TTC549 (cell line): ENCODE data around the gene CHST12.
"Not testable (repeated sequence)": the region's sequence is repeated elsewhere in the genome, so short reads cannot be mapped to it uniquely, and the experiment has no call there.

ENCODE experiments used
- FAIRE-seq: peaks from 2 replicates; lab custom pipeline; 2012; peaks lifted over from hg19 to GRCh38; lab: Jason Lieb, UNC

The CHST12 gene

DNA sequence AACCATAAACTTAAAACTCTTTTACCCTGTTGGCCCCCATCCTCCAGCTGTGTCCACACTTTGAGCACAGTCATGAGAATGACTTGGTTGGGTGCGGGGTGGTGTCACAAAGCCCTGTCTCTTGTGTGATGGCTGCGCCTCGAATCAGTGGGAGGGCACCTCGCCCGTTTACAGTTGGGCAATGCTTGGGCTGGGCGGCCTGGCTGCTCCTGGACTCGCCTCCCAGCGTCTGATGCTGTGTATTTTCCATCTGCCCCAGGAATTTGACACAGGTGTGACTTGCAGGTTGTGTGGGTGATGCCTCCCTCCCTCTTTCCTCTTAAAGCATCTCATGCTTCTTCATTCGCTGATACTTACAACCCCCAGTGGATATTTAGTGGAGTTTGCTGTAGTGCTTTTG lies 33.7 kb downstream of the CHST12 start:
- no peak for FAIRE-seq

DNA sequence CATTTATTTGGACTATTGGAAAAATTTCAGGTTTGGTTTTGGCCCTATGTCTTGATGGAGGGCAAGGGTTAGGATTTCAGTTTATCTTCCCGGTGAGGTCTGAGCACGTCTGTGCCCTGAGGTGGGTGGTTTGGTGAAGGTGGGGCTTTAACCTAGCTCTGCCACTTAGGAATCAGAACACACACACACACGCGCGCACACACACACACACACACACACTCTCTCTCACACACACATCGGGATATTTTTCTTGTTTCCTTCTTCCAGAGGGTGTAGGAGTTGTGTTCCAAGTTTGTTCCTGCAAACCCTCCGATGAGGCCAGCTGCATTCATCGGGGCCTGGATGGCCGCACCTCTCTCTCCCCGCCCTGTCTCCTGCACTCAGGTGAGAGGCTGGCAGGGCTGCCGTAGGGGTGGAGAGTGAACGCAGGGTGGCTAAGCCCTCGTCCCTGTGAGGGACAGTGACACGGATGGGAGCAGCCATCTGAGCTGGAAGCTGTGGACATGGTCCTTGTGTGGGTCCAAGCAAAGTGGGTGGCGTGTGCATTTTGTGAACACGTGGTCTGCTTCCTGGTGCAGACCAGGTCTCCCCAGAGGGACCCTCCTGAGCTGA lies 34.2 kb downstream of the CHST12 start:
- no peak for FAIRE-seq

DNA sequence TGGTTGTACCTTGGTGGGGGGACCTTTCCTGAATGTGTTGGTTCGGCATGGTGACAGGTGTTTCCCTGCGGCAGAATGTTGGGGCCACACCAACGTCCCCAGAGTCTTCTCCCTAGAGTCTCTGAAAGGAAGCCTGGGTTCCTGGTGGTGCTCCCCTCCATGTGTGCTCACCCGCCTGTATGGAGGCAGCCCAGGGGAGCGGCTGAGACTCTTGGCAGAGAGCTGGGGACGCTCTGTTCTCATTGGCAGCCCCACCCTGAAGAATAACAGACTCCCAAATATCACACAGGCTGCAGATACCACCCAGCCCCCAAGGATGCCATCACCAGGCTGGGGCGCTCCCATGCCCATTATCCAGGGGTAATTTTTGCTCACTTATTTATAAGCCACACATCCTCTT lies 34.8 kb downstream of the CHST12 start:
- FAIRE-seq = no peak

DNA sequence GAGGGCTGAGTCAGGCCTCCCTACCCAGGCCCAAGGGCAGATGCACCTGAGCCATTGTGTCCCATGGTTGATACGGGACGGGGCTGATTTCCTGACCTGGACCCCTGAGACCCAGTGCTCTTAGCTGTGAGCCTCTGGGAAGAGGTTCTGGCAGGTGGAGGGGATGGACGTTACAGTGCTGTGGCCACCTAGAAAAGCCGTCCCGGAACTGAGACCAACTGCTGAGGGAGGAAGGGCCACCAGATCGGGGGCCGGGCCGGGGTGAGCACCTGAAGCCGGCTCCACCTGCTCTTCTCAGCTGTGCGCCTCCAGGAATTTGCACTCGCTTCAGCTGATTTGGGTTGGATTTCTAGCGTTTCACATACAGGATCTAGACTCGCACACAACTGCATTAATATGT lies 35.4 kb downstream of the CHST12 start:
- no peak for FAIRE-seq

DNA sequence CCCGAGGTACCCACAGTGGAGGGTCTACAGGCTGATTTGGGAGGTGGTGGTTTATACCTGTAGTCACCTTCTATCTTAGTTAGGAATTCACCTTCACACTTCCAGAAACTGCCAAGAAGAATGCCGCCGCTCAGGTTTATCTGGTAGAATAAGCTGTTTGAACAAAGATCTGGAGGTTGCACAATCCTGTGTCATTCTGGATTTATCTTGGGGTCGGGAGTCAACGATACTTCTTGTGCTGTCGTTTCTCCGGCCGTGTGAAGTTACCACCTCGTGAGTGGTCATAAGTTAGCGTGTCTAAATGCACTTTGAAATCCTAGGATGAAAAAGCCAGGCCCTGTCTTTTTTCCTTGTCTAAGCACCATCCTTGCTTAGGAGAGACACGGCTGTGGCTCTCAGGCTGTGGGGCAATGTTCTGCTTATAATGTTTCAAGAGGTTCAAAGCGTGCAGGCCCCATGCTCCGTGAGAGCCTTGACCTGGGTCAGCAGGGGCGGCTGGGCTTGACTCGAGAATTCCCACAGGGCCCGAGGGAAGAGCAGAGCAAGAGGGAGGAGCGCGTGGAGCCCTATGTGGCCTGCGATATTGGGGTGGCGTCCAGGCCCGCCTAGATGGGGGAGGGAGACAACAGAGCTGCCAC lies 37.3 kb downstream of the CHST12 start:
- FAIRE-seq = no peak

DNA sequence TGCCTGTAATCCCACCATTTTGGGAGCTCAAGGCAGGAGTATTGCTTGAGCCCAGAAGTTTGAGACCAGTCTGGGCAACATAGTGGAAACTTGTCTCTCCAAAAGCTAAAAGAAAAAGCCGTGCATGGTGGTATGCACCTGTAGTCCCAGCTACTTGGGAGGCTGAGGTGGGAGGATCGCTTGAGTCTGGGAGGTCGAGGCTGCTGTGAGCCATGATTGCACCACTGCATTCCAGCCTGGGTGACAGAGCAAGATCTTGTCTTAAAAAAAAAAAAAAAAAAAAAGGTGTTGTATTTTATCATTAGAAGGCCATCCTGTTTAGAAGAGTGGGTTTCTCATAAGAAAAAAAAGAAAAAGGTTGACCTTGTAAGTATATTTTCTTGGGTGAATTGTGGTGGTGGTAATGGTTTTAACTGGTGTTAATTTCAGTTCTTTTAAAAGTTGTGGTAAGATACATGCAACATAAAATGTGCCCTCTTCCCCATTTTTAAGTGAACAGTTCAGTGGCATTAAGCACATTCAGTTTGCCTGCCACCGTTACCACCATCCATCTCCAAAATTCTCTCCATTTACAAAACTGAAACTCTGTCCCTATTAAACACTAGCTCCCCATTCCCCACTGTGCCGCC lies 38.1 kb downstream of the CHST12 start:
- FAIRE-seq = no peak

DNA sequence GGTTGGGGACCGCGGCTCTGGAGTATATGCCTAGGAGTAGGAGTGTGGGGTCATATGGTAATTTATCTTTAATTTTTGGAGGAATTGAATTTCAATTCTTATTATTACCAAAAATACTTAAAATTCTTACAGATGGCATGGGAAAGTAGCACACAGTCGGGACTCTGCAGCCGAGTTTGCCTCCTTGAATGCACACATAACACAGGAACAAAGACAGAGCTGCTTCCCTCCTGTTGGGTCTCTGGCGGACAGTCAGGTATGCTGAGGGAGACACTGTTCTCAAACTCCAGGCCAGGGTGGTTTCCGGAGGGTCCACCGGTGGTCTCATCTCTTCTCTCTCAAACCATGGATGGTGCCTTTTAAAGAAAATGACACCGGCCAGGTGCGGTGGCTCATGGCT lies 40.1 kb downstream of the CHST12 start:
- FAIRE-seq = no peak

DNA sequence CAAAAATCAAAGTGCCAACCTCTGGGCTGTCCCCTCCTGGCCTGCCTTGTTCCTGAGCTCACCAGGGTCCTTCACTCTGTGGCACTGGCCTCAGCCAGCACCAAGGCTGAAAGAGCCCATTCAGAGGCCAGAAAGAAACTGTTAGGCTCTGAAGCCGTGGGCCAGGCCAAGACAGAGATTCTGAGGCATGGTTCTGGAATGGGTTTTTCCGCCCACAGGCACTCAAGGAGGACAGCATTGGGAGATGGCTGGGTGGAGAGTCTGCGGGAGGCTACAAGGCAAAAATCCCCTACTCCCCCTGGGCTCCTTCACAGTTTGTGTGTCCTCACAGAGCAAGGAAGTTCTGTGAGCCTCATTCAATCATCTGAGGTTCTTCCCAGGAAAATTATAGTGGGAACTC lies 41.1 kb downstream of the CHST12 start:
- FAIRE-seq = no peak

DNA sequence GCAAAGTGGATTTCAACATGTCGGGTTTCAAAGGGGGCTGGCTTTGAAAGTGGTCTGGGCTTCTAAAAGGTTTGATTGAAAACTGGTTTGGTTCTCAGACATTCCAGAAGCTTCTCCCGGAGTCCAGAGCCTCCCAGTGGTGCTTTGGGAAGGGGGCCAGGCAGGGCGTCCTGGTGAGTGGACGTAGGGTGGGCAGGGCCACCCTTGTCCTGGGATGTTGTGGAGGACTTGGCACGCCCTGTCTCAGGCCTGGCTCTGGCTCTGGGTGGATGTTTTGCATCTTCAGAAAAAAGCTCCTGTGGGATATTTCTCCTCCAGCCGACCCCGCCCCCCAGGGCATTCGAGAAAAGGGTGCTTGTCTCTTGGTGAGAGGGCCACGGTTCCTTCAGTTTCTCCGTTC lies 41.6 kb downstream of the CHST12 start:
- no peak for FAIRE-seq

DNA sequence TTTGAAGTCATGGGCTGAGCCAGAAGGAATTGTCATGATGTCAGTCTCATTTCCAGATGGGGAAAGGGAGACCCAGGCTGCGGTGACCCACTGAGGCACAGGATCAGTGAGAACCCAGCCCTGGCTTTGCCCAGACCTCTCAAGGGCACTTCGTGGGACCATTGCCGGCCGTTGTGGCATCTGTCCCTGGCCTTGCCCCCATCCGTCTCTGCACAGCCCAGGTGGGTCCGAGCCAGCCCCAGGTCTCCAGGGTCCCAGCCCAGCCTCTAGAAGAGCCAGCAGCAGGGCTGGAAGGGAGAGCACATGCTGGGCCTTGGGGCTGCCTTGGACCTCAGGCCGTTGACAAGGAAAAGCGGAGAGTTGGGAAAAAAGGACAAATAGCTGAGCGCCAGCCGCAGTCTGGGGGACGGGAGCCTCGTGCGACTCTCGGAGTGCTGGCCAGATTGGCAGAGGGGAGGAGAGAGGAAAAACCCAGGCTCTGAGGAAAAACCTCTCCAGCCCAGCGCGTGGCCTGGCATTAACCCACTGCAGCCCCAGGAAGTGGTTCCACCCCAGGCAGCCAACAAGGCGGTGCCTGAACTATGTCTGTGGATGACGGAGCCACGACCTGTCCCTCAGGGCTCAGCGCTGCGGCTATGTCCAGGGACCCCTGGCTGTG lies 42.6 kb downstream of the CHST12 start:
- no peak for FAIRE-seq

DNA sequence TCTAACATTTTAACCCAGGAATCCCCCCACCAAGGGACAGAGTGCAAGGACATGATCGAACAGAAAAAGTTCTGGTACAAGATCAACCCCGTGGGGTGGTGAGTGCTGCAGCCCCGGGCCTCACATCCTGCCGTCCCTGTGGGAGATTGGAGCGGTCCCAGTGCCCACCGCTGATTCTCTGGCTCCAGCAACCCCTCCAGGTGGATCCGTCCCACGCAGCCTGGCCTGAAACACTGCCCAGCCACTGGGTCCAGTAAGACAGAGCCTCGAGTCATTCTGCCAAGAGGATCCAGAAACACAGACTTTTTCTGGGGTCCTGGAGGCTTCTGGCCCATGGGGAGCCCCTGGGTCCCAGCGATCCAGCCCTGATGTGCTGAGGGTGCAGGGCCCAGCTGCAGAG lies 43.3 kb downstream of the CHST12 start:
- FAIRE-seq = no peak

DNA sequence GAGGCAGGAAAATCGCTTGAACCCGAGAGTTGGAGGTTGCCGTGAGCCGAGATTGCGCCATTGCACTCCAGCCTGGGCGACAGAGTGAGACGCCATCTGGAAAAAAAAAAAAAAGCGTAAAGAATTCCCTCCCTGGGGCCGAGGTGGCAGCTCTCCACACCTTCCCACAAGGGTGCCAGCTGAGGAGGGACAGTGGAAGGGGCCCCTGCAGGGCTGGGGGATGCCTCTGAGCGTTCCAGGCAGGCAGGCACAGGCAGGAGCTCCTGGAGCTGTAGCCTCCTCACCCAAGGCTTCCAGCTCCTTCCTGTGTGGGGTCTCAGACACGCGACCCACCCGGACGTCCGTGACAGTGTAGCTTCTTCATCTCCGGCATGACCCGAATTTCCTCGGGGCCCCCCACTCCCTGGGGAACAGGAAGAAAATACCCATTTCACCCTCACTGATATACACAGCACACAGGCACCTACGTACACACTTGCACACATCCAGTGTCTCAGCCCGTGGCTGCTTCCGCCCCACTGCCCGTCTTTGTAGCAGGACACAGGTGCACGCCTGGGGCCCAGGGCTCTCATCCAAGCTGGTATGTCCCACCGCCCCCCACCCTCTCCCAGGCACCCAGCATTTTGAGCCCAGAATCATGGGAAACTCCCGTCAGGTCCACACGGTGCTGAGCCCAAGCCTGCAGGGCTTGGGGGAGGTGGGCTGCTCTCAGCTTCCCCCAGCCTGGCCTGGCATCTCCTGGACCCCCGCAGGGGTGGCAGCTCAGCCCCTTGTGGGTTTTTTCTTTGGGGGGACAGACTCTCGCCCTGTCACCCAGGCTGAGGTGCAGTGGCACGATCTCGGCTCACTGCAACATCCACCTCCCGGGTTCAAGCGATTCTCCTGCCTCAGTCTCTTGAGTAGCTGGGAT lies 47.0 kb downstream of the CHST12 start:
- FAIRE-seq = no peak

DNA sequence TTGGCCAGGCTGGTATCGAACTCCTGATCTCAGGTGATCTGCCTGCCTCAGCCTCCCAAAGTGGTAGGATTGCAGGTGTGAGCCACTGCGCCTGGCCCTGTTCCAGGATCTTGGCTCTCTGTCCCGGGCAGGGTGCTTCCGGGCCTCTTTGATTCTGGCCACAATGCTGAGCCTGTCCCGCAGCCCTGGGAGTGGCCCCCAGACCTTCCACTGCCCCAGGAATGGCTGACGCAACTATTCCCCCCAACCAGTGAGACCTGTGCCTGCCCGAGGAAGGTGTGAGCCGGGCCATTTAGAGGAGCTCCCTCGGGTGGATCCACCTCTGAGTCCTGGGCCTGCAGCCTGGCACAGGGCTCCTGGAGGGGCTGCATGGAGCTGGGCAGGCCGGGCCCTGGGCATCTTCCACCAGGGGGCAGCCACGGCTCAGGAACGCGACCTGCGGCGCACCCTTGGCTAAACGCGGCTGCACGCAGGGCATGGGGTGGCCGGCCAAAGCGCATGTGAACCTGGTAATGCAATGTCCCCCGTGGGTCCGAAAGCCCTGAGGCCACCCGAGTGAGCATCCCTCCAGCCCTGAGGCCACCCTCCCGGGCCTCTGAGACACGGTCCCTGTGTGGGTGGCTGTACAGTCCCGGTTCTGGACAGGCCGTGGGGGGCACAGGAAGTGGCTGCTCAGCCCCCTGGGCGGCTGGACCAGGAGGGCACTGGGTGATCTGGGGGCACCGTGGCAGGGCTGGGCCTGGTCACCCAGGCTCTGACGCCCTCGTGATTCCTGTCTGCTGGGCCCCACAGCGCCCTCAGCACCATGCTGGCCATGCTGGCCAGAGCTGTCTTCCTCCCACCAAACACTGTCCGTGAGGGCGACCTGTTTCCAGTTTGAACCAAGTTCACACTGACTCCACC lies 48.0 kb downstream of the CHST12 start:
- FAIRE-seq = no peak

DNA sequence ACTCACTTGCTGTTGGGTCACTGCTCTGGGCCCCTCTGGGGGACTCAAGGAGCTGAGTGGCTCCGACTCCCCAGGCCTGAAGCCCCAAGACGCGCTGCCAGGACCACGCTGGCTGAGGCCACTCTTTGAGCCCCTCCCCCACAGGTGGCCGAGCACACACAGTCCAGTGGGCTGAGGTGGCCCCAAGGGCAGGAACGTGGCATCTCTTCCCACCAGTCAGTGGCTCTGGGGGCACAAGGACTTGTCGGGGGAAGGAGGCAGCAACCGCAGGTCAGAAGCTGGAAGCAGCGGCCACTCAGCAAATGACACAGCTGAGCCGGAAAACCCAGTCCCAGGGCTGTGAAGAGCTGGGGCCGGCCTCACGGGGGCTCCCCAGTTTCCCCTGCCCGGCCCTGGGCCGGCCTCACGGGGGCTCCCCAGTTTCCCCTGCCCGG lies 48.7 kb downstream of the CHST12 start:
- no peak for FAIRE-seq

DNA sequence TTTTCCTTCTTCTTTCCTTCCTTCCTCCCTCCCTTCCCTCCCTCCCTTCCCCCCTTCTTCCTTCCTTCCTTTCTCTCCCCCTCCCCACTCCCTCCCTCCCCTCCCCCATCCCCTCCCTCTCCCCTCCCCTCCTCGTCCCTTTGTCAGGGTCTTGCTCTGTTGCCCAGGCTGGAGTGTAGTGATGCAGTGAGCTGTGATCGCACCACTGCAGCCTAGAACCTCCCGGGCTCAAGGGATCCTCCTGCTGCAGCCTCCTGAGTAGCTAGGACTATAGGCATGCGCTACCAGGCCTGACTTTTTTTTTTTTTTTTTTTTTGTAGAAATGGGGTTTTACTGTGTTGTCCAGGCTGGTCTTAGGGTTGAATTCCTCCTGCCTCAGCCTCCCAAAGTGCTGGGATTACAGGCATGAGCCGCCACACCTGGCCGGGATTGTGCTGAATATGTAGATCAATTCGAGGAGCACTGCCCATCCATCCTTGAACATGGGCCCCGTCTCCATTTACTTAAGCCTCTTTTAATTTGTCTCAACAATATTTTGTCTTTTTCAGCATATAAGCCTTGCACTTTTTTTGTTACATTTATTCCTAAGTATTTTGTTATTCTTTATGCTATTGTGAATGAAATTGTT lies 49.3 kb downstream of the CHST12 start:
- FAIRE-seq = no peak

DNA sequence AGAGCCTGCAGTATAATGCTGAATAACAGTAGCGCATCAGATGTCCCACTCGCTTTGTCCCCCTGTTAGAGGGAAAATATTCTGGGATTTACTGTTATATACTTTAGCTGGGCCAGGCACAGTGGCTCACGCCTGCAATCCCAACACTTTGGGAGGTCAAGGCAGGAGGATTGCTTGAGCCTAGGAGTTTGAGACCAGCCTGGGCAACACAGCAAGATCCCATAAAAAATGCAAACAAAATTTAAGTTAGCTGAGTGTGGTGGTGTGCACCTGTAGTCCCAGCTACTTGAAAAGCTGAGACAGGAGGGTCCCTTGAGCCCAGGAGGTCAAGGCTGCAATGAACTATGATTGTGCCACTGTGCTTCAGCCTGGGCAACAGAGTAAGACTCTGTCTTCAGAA lies 50.4 kb downstream of the CHST12 start:
- FAIRE-seq = not testable (repeated sequence)

DNA sequence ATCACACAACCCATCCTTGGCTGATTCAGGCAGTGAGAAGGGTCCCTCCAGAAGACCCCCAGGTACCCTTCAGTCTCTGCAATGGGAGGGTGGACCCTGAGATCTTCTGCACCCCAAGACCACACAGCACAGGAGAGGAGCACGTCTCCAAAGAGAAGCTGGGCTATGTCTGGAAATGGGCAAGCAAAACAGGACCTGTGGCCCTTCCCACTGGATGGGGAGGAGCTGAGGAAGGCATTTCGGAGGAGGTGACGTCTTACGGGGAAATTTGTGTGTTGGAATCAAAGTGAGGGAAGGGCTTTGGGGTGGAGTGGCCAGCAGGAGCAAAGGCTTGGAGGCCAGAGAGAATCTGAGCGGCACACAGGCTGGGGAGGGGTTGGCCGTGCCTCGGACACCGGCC lies 56.3 kb downstream of the CHST12 start:
- no peak for FAIRE-seq

DNA sequence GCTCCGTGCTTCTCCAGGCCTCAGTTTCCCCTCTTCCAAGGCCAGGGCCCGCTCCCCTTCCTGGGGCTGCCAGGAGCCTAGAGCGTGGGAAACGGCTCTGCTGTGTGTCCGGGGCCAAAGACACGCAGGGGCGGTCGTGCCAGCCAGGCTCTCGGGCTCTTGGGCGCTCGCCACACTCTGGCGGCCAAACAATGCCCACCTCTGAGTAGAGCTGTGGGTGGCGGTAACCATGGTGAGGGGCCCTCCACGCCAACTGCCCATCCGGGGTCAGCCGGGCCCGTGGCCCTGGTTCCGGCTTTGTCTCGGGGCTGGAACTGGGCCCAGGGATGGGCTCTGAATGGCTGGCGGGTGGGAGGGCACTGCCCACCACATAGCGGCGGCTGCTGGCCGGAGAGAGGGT lies 56.8 kb downstream of the CHST12 start:
- no peak for FAIRE-seq

DNA sequence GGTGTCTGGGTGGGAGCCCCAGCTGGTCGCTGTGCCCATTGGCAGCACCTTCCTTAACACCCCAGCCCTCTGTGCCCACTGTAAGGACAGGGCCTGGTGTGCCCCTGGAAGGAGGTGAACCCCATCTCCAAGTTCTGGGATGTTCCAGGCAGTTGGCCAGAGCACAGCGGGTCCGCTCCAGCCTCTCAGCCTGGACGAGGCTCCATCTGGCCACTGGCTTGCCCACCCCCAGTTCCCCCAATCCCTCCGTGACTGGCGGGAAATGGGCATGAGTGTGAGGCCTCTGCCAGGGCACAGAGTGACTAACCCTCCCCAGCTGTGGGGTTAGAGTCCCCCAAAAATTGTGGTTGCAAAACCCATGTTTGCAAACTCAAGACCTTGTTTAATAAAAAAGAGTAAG lies 57.2 kb downstream of the CHST12 start:
- FAIRE-seq = no peak

DNA sequence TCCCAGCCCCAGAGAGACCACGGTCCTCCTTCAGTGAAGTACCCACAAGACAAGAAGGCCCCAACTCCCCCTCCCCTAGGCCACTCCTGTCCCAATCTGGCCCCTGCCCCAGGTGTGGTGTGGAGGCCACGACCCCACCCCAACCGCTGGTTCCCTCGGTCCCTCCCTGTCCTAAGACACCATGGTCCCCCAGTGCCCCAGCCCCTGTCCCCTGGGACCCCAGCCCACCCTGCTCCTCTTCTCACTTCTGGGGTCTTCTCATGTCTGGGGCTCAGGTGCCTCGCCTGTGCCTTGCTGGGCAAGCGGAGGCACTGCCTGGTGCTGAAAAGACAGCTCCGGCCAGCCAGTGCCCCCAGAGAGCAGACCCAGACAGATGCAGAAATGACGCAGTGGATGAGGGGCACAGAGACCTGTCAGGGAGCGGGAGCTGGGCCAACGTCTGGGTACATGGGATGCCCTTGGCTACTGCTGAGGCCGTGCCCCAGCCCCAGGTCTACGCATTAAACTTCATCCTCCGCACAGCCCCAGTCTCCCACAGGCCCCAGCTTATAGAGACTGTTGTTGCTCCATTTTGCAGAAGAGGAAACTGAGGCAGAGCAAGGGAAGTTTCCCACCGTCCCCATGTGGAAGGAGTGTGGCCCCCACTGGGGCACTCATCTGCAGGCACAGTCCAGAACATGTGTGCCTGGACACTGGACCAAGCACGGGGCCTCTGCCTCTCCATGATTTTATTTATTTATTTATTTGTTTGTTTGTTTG lies 58.0 kb downstream of the CHST12 start:
- FAIRE-seq = no peak
